ENCODE measurements around the gene DOCK10. TPM values are rescaled to one million over a fixed set of nuclear protein-coding genes. Genes with fewer than 3 reads are reported as not detected.
A peak's percentile ranks its signal among the peaks of the same experiment; 100 is the strongest.

DOCK10 gene
- total RNA-seq, 1 donor from 2014 or later = 30.9 TPM

DNA sequence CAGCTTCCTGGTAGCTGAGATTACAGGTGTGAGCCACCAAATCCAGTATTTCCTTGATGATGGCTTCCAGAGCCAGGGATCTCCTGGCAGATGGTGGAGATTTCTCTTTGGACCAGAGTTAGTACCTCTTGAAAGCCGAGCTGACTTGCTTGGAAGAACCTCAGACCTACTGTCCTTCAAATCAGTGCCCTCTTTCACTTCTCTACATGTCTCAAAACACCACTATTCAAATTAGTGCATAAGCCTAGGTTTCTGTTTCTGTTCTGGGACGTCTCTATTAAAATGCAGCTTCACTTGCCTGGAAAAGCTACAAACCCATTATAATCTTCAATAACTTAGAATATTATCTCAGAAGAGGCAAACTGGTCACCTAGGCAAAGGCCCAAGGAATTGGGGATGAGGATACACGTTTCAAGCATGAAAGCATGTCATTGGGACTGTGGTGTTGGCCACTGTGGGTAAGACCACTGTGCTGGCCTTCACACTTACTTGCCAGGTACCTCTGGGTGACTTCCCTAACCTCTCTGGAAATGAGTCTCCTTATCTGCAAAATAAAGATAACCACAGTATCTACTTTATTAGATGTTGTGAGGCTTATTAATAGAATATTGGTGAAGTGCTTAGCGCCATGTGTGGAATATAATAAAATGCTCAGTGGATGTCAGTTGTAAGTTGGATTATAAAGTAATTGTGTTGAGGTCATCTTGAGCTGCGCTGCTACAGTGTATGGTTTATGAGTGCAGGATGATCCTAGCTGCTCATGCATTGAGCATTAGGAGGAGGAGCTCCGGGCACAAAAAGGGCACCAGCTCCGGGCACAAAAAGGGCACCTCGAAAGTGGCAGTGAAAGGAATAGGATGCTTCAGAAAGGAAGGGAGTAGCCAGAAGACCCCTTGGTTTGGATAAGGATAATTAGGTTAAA lies 84.5 kb downstream of the DOCK10 start:
- H3K27me3 ChIP-seq = no peaks in the 10 kb centered on the region
- H3K9me3 ChIP-seq = no peaks in the 10 kb centered on the region
- H3K27ac ChIP-seq = peak overlapping the region; percentile 4 to 8
- no peak for DNase-seq (ENCODE audit: low spot score in 2 of 2)
- H3K4me1 ChIP-seq = peaks cover 0 to 17% of the 10 kb centered on the region in 2 donors
- no peak overlapping the region for H3K4me3 ChIP-seq
- intact Hi-C loops (cut with DNase I) = no loop called here
- TF ChIP-seq, protein P1, sequence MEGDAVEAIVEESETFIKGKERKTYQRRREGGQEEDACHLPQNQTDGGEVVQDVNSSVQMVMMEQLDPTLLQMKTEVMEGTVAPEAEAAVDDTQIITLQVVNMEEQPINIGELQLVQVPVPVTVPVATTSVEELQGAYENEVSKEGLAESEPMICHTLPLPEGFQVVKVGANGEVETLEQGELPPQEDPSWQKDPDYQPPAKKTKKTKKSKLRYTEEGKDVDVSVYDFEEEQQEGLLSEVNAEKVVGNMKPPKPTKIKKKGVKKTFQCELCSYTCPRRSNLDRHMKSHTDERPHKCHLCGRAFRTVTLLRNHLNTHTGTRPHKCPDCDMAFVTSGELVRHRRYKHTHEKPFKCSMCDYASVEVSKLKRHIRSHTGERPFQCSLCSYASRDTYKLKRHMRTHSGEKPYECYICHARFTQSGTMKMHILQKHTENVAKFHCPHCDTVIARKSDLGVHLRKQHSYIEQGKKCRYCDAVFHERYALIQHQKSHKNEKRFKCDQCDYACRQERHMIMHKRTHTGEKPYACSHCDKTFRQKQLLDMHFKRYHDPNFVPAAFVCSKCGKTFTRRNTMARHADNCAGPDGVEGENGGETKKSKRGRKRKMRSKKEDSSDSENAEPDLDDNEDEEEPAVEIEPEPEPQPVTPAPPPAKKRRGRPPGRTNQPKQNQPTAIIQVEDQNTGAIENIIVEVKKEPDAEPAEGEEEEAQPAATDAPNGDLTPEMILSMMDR (IDR thresholded peaks at IDR 0.05) = no peak
- H3K36me3 ChIP-seq = no peaks in the 10 kb centered on the region

- intact Hi-C loops (cut with DNase I) = no loop called here
Observed at GRCh38 chr2:224956706-224957105, 85.6 kb downstream of the DOCK10 start.

GRCh38 chr2:224954980-224955379 lies 87.3 kb downstream of the DOCK10 start:
- DNase-seq (ENCODE audit: low spot score in 2 of 2) = no peak
- Histone ChIP-seq H3K9me3 (no peaks in the 10 kb centered on the region), H3K4me3 (no peak overlapping the region), H3K36me3 (no peaks in the 10 kb centered on the region), H3K4me1 (peaks cover 0 to 17% of the 10 kb centered on the region in 2 donors), H3K27ac (no peak overlapping the region), H3K27me3 (no peaks in the 10 kb centered on the region)
- TF ChIP-seq, protein P1 (IDR thresholded peaks at IDR 0.05) = no peak
- intact Hi-C loops (cut with DNase I) = no loop called here

More at GRCh38 chr2:224956706-224957105, 85.6 kb downstream of the DOCK10 start:
- Histone ChIP-seq H3K9me3 (no peaks in the 10 kb centered on the region), H3K4me3 (no peak overlapping the region), H3K27me3 (no peaks in the 10 kb centered on the region), H3K36me3 (no peaks in the 10 kb centered on the region), H3K27ac (no peak overlapping the region), H3K4me1 (peaks cover 0 to 17% of the 10 kb centered on the region in 2 donors)
- TF ChIP-seq, protein P1 (IDR thresholded peaks at IDR 0.05) = no peak
- DNase-seq (ENCODE audit: low spot score in 2 of 2) = no peak

DNA sequence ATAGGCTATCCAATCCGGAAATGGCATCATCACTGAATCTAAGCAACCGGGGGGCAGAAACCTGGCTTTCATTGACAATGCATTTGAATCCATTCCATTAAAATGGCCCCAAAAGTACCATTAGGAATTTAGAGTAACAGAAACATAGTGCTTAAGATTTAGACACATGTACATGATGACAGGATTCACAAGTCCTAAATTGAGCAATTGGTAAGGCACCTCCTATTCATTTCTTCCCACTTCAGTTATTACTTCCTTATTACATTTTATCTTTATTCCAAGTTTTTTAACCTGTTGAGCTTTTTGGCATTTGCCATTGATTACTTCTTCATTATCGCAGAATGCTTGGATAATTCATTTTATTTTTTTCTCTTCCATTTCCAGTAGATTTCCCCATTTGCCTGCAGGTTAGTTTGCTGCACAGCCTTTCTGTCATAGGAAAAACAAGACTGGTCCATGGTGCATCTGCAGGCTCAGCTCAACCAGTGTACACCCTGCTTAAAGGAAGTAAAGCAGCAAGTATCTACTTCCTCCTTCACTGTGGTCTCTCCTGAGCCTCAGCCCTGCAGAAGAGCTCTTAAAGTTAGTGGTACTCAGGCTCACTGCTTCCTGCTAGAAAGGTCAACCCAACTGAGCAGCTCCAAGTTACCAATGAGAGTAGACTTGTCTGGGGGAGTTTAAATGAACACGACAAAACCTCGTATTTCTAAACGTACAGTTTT lies 89.2 kb downstream of the DOCK10 start:
- Histone ChIP-seq H3K4me3 (no peak overlapping the region), H3K9me3 (no peaks in the 10 kb centered on the region), H3K27me3 (no peaks in the 10 kb centered on the region), H3K36me3 (no peaks in the 10 kb centered on the region), H3K4me1 (peaks cover 0 to 10% of the 10 kb centered on the region in 2 donors), H3K27ac (no peak overlapping the region)
- TF ChIP-seq, protein P1 (IDR thresholded peaks at IDR 0.05) = no peak
- no peak for DNase-seq (ENCODE audit: low spot score in 2 of 2)
- intact Hi-C loops (cut with DNase I) = no loop called here

- H3K36me3 ChIP-seq = no peaks in the 10 kb centered on the region
- no peak overlapping the region for H3K27ac ChIP-seq
- no peaks in the 10 kb centered on the region for H3K27me3 ChIP-seq
- TF ChIP-seq, protein P1 (IDR thresholded peaks at IDR 0.05) = no peak
- H3K4me3 ChIP-seq = no peak overlapping the region
- DNase-seq (ENCODE audit: low spot score in 2 of 2) = no peak
- H3K4me1 ChIP-seq = peaks cover 0 to 7% of the 10 kb centered on the region in 2 donors
- no peaks in the 10 kb centered on the region for H3K9me3 ChIP-seq
- intact Hi-C loops (cut with DNase I) = no loop called here
Observed at GRCh38 chr2:224951723-224952481, 90.4 kb downstream of the DOCK10 start.
